GM21360 (cell line): Measurements from ENCODE around the gene KCNAB1.
"Not testable (repeated sequence)": the region's sequence is repeated elsewhere in the genome, so short reads cannot be mapped to it uniquely, and the experiment has no call there.

Experiments
- ATAC-seq: cut with Tn5 transposase; IDR thresholded peaks from one replicate; pipeline ENCODE4 v1.9.1; 2021; ENCODE audit warnings: mild to moderate bottlenecking, moderate library complexity; ENCODE audit not compliant: unreplicated experiment

KCNAB1 gene

DNA sequence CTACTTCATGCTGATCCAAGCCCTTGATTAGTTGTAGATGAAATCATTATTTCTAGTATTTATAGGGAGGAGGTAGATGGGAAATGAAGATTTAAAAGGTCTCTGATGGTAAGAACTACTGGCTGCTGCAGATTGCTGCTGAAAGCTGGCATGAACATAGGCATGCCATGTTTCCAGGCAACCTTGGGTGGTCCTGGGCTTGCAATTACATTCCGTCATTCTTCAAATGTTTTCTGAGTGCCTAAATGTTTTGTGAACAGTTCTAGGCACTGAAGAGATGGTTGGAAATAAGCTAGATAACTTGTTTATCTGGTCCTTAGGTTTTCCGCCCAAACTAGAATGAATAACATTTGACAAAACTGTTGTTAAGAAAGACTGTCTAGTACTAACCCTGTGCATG, 95.8 kb downstream of the KCNAB1 start:
- ATAC-seq, result no peak

DNA sequence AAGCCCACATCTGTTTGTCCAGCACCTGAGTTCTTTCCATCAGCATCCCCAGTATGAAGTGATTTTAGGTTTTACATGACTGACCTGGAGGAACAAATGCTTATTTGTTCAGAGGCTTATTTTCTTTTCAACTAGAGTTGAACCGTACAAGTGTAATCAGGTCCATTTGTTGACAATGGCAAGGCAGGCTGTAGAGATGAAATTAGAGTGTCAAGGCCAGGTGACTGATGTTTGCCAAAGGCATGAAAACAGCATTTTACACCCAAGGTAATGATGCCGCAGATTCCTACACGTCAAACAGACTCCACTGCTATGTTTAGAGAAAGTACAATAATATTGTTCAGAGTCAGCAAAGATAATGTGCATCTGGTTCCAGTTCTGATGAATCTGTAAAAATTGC, 96.5 kb downstream of the KCNAB1 start:
- no peak for ATAC-seq

DNA sequence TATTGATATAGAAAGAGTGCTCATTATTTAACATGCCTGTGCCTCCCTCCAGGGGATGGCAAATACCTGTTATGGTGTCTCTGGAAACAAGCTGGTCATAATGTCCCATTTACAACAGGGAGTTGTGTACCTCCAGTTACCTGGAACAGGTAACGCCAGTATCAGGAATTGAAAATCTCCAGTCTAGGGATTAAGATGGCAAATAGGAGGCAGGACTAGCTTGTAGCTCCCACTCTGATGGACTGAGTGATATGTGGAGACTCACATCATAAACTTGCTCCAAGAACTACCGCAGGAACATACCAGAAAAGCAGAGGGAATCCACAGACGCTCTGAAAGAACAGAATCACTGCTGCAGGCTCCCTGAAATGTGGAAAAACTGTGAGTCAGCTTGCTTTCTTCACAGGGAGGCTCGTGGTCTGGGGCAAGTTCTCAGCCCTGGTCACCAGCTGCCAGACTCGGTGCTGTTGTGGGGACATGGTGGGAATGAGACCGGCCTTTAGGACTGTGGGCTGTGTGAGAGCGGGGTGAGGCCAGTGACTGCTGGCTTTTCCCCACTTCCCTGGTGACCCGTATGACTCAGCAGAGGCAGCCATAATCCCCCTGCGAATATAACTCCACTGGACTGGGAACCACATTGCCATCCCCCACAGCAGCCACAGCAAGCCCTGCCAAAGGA, 97.4 kb downstream of the KCNAB1 start:
- ATAC-seq, result no peak

DNA sequence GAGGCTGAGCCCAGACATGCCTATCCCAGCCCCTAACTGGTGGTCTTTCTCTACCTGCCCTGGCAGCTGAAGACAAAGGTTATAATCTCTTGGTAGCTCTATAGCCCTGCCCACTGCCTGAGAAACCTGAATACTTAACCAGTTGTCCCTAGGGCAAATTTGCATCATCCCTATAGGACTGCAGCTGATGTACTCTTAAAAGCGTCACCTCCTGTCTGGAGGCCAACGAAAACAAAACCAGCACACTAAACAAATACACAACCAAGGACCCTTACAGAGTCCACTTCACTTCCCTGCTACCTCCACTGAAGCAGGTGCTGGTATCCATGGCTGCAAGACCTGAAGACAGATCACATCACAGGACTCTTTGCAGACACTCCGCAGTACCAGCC, 98.0 kb downstream of the KCNAB1 start:
- no peak for ATAC-seq

DNA sequence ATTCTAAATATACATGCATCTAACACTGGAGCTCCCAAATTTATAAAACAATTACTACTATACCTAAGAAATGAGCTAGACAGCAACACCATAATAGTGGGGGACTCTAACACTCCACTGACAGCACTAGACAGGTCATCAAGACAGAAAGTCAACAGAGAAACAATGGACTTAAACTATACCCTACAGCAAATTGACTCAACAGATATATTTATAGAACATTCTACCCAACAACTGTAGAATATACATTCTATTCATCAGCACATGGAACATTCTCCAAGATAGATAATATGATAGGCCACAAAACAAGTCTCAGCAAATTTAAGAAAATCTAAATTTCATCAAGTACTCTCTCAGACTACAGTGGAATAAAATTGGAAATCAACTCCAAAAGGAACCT, 102.0 kb downstream of the KCNAB1 start:
- ATAC-seq, result not testable (repeated sequence)

DNA sequence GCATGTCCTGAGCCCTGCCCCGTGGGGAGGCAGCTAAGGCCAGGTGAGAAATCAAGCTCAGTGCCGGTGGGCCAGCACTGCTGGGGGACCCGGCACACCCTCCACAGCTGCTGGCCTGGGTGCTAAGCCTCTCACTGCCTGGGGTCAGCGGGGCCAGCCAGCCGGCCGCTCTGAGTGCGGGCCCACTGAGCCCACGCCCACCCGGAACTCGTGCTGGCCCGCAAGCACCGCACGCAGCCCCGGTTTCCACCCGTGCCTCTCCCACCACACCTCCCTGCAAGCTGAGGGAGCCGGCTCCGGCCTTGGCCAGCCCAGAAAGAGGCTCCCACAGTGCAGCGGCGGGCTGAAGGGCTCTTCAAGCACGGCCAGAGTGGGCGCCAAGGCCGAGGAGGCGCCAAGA, 103.7 kb downstream of the KCNAB1 start:
- not testable (repeated sequence) for ATAC-seq

DNA sequence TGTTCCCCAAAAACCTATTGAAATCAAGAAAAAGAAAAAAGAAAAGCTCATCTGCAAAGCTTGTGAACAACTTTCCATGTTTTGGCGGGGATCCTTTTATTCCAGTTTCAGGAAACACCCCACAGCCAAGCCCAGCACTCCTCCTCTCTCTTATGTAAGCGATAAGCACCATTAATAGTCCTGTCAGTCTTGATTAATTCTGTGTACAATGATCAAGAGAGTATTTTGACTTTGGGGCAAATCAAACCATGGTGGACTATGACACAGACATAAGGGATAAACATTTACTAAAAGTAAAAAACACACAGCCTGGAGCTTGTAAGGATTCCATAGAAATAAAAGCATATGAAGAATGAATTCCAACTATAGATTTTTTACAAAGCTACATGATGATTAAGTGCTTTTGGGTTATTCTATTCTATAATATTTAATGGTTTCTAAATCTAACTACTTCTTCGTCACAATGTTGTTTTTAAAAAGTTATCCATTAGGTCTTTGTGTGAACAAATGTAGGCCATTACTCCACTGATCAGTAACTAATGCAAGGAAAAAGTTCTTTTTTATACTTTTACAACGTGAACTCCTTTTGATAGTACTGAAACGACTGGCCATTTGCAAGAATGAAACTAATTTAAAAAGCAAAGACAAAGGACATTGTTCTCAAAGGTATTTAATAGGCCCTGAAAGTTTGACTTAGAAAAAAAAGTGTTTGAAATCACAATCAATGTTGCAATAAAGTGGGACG, 106.5 kb downstream of the KCNAB1 start:
- no peak for ATAC-seq

DNA sequence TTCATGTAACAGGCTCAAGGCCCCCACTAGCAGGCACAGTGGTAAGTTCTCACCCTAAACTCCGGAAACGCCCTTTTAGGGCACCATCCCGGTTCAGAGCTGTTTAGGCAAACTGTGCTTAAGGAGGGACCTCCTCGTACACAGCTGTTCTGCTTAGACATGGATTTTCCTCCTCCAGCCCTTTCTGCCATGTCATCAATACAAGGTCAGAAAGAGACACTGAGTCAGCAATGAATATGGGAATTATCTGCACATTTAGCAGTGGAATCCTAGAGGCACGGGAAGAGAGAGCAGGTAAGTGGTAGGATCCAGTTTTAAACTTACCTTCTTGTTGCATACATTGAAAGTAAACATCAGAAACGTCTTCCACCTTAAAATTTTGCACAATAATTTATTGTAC, 107.3 kb downstream of the KCNAB1 start:
- no peak for ATAC-seq

DNA sequence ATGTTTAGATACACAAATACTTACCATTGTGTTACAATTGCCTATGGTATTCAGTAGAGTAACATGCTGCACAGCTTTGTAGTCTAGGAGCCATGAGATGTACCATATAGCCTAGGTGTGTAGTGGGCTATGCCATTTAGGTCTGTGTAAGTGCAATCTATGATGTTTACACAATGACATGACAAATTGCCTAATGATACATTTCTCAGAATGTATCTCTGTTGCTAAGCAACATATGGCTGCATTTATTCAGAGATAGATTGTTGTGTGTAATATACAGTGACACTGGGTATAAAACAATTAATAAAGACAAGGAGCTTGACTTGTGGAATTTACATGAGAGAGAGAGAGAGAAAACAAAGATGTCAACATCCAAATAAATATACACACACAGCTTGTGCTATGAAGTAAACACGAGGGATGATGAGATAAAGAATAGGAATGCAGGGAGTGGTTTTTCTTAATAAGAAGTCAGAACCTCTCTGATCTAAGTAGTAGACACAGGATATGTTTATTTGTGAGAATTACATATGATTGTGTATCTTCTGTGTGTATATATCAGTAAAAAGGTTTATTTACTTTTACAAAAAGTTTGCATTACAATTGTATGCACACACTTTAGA, 110.0 kb downstream of the KCNAB1 start:
- ATAC-seq, result no peak

DNA sequence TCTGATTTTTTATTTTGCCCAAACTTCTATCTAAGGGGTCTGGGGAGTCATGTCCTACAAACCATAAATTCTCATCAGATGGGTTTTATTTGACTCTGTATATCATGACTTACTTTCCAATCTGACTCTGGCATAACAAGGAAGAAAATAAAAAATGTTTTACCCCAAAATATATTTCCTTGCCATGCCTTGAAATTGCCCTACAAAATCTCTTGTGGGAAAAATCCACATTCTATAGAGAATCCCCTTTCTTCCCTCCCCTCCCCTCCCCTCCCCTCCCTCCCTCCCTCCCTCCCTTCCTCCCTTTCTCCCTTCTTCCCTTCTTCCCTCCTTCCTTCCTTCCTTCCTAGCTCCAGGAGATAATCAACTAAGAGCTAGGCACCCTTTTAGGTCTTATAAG, 110.8 kb downstream of the KCNAB1 start:
- not testable (repeated sequence) for ATAC-seq

DNA sequence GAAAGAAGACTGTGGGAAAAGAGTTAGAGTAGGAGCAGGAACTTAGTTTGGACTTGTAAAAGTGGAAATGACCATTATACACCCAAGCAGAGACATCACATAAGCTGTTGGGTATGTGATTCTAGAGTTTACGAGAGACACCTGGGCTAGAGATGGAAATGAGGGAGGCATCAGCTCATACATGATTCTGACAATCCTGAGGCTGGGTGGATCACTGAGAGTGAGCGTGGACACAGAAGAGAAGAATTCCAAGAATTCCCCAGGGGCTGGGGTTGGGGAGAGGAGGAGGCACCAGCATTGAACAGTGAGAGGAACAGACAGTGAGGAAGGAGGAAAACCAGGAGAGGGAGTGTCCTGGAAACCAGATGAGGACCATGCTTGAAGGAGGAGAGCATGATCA, 113.5 kb downstream of the KCNAB1 start:
- ATAC-seq, result no peak

DNA sequence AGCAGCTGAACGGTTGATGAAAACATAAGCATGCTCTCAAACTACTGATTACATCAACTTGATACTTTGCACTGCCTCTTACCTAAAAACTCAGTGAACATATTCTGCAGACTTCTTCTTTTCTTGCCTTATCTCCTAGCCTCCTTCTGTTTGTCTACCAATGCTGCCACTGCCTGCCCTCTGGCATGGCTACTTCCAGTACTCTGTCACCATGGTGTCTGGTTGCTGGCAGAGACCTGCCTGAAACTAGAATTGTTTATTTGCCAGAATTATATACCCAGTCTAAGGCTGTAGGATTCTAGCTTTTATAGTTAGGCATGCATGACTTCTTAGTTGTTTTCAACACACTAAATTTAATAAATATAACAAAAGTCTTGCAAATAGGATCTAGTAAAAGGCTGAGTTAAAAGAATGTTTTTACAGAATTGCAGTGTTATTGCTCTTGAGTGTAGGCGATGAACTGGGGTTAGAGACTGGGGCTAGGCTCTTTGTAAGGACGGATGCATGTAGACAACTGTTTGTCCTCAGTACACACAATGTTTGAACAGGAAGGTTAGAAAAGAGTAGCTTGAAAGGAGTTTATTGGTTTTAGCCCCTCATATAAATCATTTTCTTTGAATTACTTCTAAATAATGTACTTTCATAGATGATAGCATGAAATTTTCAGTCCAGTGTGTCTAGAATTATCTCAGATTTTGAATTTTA, 116.3 kb downstream of the KCNAB1 start:
- ATAC-seq, result no peak

DNA sequence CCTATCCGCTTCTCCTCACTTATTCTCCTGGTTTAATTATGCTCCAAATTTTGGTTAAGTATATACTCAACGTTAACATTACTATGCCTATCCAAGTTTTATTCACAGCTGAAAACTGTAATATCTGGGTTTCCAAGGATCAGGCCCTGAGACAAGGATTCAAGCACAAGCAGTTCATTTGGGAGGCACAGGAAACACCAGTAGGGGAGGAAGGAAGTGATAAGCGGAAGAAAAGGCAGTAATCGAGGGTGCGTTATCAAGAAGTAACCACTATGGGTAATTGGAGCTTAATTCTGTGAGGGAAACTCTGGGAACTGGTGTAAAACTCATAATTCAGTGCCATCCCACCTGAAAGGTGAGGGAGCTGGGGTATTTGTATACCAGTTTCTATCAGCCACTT, 120.3 kb downstream of the KCNAB1 start:
- no peak for ATAC-seq

DNA sequence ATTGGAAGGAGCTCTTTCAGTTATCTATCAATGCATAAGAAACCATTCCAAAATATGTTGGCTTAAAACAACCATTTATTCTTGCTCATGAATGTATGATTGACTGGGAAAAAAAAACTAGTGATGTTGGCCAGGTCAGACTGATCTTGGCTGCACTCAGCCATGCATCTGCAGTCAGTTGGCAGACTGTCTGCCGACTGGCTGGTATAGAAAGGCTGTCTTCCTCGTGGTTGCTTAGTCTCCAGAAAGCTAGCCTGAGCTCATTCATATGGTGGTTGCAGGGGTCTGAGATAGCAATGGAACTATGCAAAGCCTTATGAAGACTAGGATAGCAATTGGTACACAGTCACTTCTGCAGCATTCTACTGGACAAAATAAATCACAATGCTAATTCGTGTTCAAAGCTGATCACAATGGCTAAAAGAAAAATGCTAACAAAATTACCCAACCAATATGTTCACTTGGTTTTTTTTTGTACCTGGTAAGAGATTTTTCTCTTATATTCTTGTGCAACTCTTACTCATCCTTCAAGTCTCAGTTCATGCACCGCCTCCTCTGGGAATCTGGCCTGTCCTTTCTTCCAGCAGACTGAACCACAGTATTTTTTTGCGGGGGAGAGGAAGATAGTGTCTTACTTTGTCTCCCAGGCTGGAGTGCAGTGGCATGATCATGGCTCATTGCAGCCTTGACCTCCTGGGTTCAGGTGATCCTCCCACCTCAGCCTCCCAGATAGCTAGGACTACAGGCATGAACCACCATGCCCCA, 126.8 kb downstream of the KCNAB1 start:
- ATAC-seq, result no peak

DNA sequence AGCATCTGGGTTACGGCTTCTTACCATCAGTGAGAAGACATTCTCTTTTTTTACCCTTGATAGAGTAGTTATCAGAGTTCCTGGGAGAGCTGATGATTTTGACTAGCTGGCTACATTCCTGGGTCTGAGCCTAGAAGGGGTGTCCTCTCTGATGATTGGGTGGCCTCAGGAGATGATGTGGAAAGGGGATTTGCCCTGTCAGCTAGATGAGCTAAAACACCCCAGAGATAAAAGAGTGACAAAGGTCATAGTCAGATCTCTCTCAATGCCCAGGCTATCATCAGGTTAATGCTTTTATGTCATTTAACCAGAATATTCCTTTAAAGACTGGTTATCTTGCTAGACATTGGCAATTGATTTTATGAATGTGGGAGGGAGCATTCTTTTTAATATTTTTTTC, 130.2 kb downstream of the KCNAB1 start:
- ATAC-seq, result no peak

DNA sequence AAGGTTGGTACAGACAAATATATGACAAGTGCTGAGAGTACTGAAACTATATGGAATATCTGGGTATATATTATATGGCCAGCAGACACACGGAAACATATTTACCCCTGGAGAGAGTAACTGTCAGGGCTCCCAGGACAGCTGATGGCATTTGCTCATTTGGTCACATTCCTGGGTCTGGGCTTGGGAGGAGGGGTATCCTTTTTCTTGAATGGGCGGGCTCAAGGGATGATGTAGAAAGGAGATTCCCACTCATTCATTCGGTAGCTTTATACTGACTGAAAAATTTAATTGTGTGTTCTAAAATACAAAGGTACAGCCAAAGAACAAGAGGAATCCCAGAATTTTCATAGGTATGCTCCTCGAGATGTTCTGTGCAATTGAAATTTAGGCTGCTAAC, 131.0 kb downstream of the KCNAB1 start:
- no peak for ATAC-seq

DNA sequence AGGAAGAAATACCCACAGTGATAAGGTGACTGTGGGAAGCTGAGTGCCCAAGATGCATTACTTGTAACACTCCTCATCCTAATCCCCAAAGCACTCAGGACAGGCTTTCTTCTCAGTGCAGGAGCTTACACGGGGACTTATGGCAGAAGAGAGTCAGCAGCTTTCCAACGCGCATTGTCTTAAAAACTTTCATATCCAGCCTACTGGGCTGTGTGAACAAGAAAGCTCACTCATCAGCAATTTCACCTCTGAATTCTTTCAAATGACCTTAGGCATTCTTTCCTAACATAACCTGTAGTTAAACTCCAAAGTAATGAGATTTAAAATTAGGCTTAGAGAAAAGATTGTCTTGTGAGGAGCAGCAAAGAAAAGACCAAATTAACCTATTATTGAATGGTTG, 132.3 kb downstream of the KCNAB1 start:
- no peak for ATAC-seq

DNA sequence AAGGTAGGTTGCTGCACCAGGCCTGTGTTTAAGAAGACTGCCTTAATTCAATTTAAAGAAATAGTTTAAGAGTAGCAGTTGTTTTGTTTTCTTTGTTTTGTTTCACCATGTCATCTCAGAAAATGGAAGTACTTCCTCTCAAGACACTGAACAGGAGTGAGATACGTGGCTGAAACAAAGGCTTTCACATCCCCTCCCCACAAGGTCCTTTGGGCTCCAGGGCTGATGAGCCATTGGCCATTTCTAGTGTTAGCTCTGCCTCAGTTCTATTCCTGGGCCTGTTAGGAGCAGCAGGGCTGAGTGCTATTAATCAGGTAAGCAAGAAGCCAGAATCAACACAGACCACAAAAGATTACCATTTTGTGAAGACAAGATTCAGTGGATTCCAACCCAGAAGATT, 132.8 kb downstream of the KCNAB1 start:
- peak; percentile 66 for ATAC-seq

DNA sequence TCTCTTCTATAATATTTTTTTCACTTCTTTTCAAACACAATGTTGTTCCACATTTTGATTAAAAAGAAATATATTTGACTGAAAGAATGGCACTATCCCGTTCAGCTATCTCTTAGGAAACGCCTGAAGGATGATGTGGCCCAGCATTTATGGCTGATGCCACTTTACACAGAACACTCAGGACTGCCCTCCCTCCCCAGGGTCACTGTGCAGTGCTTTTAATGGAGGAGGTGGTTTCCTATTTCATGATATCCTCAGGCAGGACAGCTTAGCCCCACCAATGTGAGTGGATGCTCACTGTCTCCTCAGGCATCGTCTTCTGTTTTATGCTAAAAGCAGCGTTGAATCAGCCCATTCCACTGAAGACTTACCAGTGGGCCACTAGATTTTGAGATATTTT, 135.9 kb downstream of the KCNAB1 start:
- no peak for ATAC-seq

DNA sequence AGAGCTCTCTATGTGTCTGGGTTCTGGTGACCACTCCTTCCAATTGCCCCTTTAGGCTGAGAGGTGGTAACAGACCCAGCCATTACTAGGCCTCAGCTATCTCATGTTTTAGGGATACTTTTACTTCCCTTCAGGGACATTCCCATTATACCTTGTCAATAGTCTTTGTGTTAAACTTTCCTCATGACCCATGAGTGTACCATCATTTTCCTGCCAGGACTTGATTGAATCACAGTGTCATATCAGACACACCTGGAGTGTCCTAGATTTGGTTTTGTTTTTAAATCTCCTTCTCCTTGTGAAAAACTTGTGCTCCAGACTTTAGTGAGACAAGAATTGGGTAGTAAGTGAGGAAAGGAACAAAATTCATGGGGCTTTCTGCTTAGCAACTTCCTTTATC, 136.6 kb downstream of the KCNAB1 start:
- ATAC-seq, result no peak

DNA sequence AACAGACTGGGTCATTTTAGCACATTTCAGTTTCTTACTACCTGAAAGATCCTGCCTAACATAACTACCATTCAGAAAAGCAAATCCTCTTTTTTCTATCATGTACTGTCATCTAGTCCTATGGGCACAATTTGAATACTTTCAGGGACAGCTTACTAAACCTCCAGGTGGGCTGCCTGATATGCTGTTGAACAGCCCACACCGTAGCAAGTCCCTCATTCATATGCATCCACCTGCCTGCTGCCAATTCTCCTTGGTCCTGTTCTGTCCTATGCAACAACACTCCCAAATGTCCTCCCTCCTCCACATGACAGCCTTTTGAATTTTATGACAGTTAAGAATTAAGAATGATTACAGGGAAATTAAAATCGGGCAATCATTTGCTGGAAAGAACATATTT, 137.9 kb downstream of the KCNAB1 start:
- no peak for ATAC-seq
